Breast epithelium (tissue), 3 donors: ENCODE measurements around the gene THAP5.

Experiments used
- POLR2A ChIP-seq: fragments of 450-650 bp; IDR thresholded peaks from one replicate; pipeline ENCODE4 v1.6.1; 2016; ENCODE audit warnings: antibody characterized with exemption, mild to moderate bottlenecking, moderate library complexity
- POLR2AphosphoS5 ChIP-seq, 3 donors: sonication (generic); formaldehyde crosslinking; IDR thresholded peaks; one replicate each; pipeline ENCODE4 v1.6.1; 2017; ENCODE audit warnings: antibody characterized with exemption in 3 of 3
- TF ChIP-seq, protein P1 (sequence below), 3 donors: fragments of 450-650 bp; IDR thresholded peaks; one replicate each; pipeline ENCODE4 v1.5.1; 2016 to 2017; ENCODE audit warnings: antibody characterized with exemption in 3 of 3, mild to moderate bottlenecking in 3 of 3, moderate library complexity in 3 of 3

DNA sequence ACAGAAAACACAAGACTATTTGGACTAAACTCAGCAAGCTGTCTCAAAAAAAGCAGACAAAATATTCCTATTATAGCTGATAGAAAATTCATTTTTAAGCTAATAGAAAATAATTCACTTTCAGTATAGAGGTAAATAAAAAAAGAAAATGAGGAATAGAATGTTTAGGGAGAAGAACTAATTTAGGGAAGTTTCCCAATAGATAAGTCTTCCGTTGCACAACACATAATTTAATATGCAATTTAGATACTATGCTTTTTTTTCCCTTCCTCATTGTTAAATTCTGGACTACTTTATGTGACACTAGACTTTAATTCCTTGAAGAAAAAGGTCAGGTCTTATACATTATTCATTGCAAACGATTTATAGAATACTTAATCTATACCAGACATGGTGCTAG, 53.9 kb downstream of the THAP5 start:
- TF ChIP-seq, protein P1, sequence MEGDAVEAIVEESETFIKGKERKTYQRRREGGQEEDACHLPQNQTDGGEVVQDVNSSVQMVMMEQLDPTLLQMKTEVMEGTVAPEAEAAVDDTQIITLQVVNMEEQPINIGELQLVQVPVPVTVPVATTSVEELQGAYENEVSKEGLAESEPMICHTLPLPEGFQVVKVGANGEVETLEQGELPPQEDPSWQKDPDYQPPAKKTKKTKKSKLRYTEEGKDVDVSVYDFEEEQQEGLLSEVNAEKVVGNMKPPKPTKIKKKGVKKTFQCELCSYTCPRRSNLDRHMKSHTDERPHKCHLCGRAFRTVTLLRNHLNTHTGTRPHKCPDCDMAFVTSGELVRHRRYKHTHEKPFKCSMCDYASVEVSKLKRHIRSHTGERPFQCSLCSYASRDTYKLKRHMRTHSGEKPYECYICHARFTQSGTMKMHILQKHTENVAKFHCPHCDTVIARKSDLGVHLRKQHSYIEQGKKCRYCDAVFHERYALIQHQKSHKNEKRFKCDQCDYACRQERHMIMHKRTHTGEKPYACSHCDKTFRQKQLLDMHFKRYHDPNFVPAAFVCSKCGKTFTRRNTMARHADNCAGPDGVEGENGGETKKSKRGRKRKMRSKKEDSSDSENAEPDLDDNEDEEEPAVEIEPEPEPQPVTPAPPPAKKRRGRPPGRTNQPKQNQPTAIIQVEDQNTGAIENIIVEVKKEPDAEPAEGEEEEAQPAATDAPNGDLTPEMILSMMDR (IDR thresholded peaks at IDR 0.05): no peak
- TF ChIP-seq POLR2A (no peak), POLR2AphosphoS5 (IDR thresholded peaks at IDR 0.05) (no peak)
